HL-60 (cell line): ENCODE data around the gene PTPRG.

Source experiments
- GABPA ChIP-seq: IDR thresholded peaks from 2 replicates; pipeline ENCODE4 v1.6.1; 2012; ENCODE audit warnings: low read depth
- POLR2AphosphoS5 ChIP-seq: IDR thresholded peaks from 2 replicates; pipeline ENCODE4 v1.6.1; 2012; ENCODE audit warnings: low read depth
- REST ChIP-seq: IDR thresholded peaks from 2 replicates; pipeline ENCODE4 v1.6.1; 2012; ENCODE audit warnings: low read depth; ENCODE audit not compliant: insufficient replicate concordance
- TF ChIP-seq, protein P1 (sequence below): IDR thresholded peaks from one replicate; pipeline ENCODE4 v1.5.1; 2011; ENCODE audit warnings: low read length, control low read depth, inconsistent platforms; ENCODE audit not compliant: insufficient read depth

GRCh38 chr3:61913701-61914100 is 352.3 kb downstream of the PTPRG start:
- TF ChIP-seq, protein P1, sequence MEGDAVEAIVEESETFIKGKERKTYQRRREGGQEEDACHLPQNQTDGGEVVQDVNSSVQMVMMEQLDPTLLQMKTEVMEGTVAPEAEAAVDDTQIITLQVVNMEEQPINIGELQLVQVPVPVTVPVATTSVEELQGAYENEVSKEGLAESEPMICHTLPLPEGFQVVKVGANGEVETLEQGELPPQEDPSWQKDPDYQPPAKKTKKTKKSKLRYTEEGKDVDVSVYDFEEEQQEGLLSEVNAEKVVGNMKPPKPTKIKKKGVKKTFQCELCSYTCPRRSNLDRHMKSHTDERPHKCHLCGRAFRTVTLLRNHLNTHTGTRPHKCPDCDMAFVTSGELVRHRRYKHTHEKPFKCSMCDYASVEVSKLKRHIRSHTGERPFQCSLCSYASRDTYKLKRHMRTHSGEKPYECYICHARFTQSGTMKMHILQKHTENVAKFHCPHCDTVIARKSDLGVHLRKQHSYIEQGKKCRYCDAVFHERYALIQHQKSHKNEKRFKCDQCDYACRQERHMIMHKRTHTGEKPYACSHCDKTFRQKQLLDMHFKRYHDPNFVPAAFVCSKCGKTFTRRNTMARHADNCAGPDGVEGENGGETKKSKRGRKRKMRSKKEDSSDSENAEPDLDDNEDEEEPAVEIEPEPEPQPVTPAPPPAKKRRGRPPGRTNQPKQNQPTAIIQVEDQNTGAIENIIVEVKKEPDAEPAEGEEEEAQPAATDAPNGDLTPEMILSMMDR: no peak
- TF ChIP-seq REST: no peak
- no peak for TF ChIP-seq POLR2AphosphoS5
- no peak for TF ChIP-seq GABPA
